Panc1 (cell line): ENCODE data around the gene MAP3K12. TPM values are rescaled to one million over a fixed set of nuclear protein-coding genes. Genes with fewer than 3 reads are reported as not detected.
"Not testable (repeated sequence)": the region's sequence is repeated elsewhere in the genome, so short reads cannot be mapped to it uniquely, and the experiment has no call there.

Experiments
- ATAC-seq: fragments of 200-7000 bp; cut with Tn5 transposase; 2 replicates; pipeline ENCODE4 v1.9.1; 2020; ENCODE audit warnings: mild to moderate bottlenecking, moderate library complexity
- BruUV-seq: library from RNA; stranded (reverse); fragments of 400-500 nt; replicated peaks from 2 replicates; lab custom pipeline; 2021; lab: Mats Ljungman, UMichigan
- CTCF ChIA-PET: fragments of 300-600 bp; sonication (Branson Sonifier 250); formaldehyde crosslinking; loops from one replicate; lab custom pipeline; 2022; ENCODE audit warnings: antibody characterized with exemption; lab: Charles Lee
- POLR2A ChIA-PET: fragments of 300-600 bp; sonication (Branson Sonifier 250); formaldehyde crosslinking; loops from one replicate; lab custom pipeline; 2022; ENCODE audit warnings: antibody characterized with exemption; lab: Charles Lee
- DNase-seq: peaks from one replicate; pipeline ENCODE4 v3.0.0-alpha.2; 2010; ENCODE audit warnings: low read depth, low spot score
- H3K27ac ChIP-seq: 2 replicates; pipeline ENCODE4 v1.5.1; 2011; ENCODE audit warnings: mild to moderate bottlenecking, low read length, inconsistent platforms
- H3K27me3 ChIP-seq: fragments of 200-500 bp; sonication (Bioruptor generic); 2 replicates; pipeline ENCODE4 v1.6.0; 2014; ENCODE audit warnings: low read length, inconsistent platforms; ENCODE audit not compliant: control insufficient read depth, insufficient read depth
- H3K36me3 ChIP-seq: fragments of 200-500 bp; sonication (Bioruptor generic); 2 replicates; pipeline ENCODE4 v1.5.1; 2014; ENCODE audit warnings: inconsistent platforms, mild to moderate bottlenecking, low read length, moderate library complexity; ENCODE audit not compliant: control insufficient read depth, insufficient read depth
- H3K4me1 ChIP-seq: 2 replicates; pipeline ENCODE4 v1.5.1; 2011; ENCODE audit warnings: inconsistent platforms, mild to moderate bottlenecking, low read length, moderate library complexity; ENCODE audit not compliant: control insufficient read depth, insufficient read depth
- H3K4me3 ChIP-seq, 2 experiments: 2 replicates each; pipeline ENCODE4 v1.5.1; 2011 to 2012; ENCODE audit warnings: low read depth in 2 of 2, low read length in 2 of 2, mild to moderate bottlenecking in 2 of 2, inconsistent platforms in 1 of 2, moderate library complexity in 1 of 2
- H3K9me3 ChIP-seq: fragments of 200-500 bp; sonication (Bioruptor generic); 2 replicates; pipeline ENCODE4 v1.5.1; 2014; ENCODE audit warnings: low read depth, mild to moderate bottlenecking, inconsistent platforms, low read length, moderate library complexity; ENCODE audit not compliant: control insufficient read depth, insufficient read depth
- POLR2AphosphoS5 ChIP-seq: IDR thresholded peaks from 2 replicates; pipeline ENCODE4 v1.6.1; 2012; ENCODE audit warnings: mild to moderate bottlenecking, low read depth, low read length, moderate library complexity
- SIN3A ChIP-seq: IDR thresholded peaks from 2 replicates; pipeline ENCODE4 v1.6.1; 2012; ENCODE audit warnings: low read depth, mild to moderate bottlenecking, low read length, moderate library complexity, borderline replicate concordance; ENCODE audit not compliant: insufficient read depth
- TCF7L2 ChIP-seq: IDR thresholded peaks from 2 replicates; pipeline ENCODE4 v1.6.1; 2011; ENCODE audit warnings: mild to moderate bottlenecking, low read depth, low read length, inconsistent platforms
- in situ Hi-C: cut with HindIII; loops from 2 replicates; pipeline ENCODE4 v1.10.0; 2016; ENCODE audit warnings: low sequenced_read_pairs, low pct_unique_long_range_greater_than_20kb
- intact Hi-C: fragments of 100-400 bp; cut with micrococcal nuclease; formaldehyde crosslinking; loops from one replicate; pipeline ENCODE4 v1.10.0; 2022; ENCODE audit not compliant: unreplicated experiment
- total RNA-seq: library from RNA; stranded (reverse); gene quantifications from one replicate; pipeline ENCODE4 v1.2.1, GENCODE V29; 2021; ENCODE audit not compliant: unreplicated experiment
- TF ChIP-seq, protein P1 (sequence below): fragments of 450-650 bp; IDR thresholded peaks from 2 replicates; pipeline ENCODE4 v1.5.1; 2017; ENCODE audit warnings: mild to moderate bottlenecking
- TF ChIP-seq, protein P2 (sequence below), 2 experiments: IDR thresholded peaks; 2 replicates each; pipeline ENCODE4 v1.6.1; 2011 to 2012; ENCODE audit warnings: low read depth in 2 of 2, control low read depth in 1 of 2, low read length in 1 of 2, mild to moderate bottlenecking in 1 of 2, moderate library complexity in 1 of 2; ENCODE audit not compliant: insufficient read depth in 1 of 2

Gene MAP3K12
- total RNA-seq, 1 experiment from 2014 or later, result 32.2 TPM

DNA sequence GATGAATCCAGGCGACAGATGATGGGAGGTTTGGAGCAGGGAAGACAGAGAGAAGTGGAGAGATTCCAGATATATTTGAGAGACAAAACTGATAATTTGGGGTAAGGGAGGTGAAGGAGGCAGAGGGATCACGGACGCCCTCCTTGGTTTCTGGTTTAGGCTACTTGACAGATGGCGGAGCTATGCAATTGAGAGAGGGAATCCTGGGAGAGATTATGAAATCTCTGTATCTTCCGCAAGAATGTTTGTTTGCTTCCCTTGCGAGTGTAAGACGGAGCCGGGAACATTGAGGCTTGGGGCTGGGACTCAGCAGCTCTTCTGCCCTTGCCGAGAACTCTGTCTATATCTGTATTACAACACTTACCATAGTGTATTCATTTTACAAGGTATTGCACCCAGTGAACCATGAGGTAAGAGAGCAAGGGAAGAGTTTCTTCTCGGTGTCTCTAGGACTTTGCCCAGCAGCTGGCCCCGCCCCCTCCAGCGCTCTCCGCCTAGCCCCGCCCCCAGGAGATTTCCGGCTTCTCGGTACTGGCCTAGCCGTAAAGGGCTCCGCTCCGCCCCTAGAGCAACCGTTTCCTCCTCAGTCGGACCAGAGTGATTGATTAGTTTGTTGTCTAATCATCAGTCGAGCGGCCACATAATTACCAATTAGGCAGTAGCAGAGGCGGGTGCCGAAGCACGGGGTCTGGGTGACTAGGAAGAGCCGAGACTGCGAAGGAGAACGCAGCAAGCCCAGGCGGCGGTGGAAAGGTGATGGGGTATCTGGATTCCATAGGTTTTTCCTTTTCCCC, 58.0 kb downstream of the MAP3K12 start, which contains the start of gene PRR13:
TSS of gene PRR13 (plus strand) at position 695 of the 794 bp plus-strand sequence. CDS start 981 bp downstream, outside the sequence.
- Histone ChIP-seq H3K27me3 (no peaks in the 10 kb centered on the region), H3K27ac (peak within 1 kb of the TSS; percentile 100), H3K9me3 (no peaks in the 10 kb centered on the region), H3K4me1 (peaks cover 7% of the 10 kb centered on the region), H3K4me3 (peak within 1 kb of the TSS; percentile 79 to 99), H3K36me3 (peaks cover 6% of the 10 kb centered on the region)
- intact Hi-C loops, result no loop called here
- in situ Hi-C loops, result no loop called here
- ChIA-PET CTCF (interaction anchor here (0.6 to 1.0 kb wide), 2 partner anchors 76 to 89 kb away, joined by 4 to 12 read pairs; no protein-coding TSS in a partner anchor), POLR2A (interaction anchor here (0.6 kb wide), 1 partner anchor 202 kb away, joined by 3 read pairs; no protein-coding TSS in a partner anchor)
- BruUV-seq, result no TSS peak
- DNase-seq (peak; percentile 99), ATAC-seq (peak; percentile 97)
- TF ChIP-seq POLR2AphosphoS5 (peak; percentile 99), TCF7L2 (no peak), SIN3A (0 out of 2 replicates have a peak, but pooled peaks have one; percentile 8)
- TF ChIP-seq, protein P1, sequence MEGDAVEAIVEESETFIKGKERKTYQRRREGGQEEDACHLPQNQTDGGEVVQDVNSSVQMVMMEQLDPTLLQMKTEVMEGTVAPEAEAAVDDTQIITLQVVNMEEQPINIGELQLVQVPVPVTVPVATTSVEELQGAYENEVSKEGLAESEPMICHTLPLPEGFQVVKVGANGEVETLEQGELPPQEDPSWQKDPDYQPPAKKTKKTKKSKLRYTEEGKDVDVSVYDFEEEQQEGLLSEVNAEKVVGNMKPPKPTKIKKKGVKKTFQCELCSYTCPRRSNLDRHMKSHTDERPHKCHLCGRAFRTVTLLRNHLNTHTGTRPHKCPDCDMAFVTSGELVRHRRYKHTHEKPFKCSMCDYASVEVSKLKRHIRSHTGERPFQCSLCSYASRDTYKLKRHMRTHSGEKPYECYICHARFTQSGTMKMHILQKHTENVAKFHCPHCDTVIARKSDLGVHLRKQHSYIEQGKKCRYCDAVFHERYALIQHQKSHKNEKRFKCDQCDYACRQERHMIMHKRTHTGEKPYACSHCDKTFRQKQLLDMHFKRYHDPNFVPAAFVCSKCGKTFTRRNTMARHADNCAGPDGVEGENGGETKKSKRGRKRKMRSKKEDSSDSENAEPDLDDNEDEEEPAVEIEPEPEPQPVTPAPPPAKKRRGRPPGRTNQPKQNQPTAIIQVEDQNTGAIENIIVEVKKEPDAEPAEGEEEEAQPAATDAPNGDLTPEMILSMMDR, result no peak
- TF ChIP-seq, protein P2, sequence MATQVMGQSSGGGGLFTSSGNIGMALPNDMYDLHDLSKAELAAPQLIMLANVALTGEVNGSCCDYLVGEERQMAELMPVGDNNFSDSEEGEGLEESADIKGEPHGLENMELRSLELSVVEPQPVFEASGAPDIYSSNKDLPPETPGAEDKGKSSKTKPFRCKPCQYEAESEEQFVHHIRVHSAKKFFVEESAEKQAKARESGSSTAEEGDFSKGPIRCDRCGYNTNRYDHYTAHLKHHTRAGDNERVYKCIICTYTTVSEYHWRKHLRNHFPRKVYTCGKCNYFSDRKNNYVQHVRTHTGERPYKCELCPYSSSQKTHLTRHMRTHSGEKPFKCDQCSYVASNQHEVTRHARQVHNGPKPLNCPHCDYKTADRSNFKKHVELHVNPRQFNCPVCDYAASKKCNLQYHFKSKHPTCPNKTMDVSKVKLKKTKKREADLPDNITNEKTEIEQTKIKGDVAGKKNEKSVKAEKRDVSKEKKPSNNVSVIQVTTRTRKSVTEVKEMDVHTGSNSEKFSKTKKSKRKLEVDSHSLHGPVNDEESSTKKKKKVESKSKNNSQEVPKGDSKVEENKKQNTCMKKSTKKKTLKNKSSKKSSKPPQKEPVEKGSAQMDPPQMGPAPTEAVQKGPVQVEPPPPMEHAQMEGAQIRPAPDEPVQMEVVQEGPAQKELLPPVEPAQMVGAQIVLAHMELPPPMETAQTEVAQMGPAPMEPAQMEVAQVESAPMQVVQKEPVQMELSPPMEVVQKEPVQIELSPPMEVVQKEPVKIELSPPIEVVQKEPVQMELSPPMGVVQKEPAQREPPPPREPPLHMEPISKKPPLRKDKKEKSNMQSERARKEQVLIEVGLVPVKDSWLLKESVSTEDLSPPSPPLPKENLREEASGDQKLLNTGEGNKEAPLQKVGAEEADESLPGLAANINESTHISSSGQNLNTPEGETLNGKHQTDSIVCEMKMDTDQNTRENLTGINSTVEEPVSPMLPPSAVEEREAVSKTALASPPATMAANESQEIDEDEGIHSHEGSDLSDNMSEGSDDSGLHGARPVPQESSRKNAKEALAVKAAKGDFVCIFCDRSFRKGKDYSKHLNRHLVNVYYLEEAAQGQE (IDR thresholded peaks at IDR 0.05; ENCODE audit: insufficient read depth in 1 of 2, low read depth in 2 of 2, low read length in 1 of 2), result 0 out of 4 replicates have a peak, but pooled peaks of 1 of the 2 experiments have one; percentile 13

DNA sequence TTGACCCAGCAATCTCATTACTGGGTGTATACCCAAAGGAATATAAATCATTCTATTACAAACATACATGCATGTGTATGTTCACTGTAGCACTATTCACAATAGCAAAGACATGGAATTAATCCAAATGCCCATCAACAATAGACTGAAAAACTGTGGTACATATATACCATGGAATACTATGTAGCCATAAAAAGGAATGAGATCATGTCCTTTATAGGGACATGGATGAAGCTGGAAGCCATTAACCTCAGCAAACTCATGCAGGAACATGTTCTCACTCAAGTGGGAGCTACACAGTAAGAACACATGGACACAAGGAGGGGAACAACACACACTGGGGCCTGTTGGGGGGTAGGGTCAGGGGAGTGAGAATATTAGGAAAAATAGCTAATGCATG, 59.7 kb downstream of the MAP3K12 start:
- intact Hi-C loops, H3K4me3 ChIP-seq, H3K4me1 ChIP-seq, in situ Hi-C loops, H3K27me3 ChIP-seq, H3K9me3 ChIP-seq, H3K27ac ChIP-seq, H3K36me3 ChIP-seq, ATAC-seq, BruUV-seq, DNase-seq: not testable (repeated sequence)
- POLR2A ChIA-PET, result interaction anchor here (0.7 kb wide), 1 partner anchor 63 kb away, joined by 3 read pairs; no protein-coding TSS in a partner anchor
- CTCF ChIA-PET, result interaction anchor here (0.6 kb wide), 2 partner anchors 60 to 87 kb away, joined by 3 to 7 read pairs; partner anchors contain the start of gene MAP3K12

DNA sequence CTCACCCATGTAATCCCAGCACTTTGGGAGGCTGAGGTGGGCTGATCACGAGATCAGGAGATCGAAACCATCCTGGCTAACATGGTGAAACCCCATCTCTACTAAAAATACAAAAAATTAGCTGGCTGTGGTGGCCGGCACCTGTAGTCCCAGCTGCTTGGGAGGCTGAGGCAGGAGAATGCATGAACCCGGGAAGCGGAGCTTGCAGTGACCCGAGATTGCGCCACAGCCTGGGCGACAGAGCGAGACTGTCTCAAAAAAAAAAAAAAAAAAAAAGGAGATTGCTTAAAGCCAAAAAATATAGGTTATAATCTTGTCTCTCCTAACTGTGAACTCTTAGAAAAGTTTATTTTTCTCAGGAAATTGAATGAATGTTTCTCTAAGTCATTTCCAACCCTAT, 63.9 kb downstream of the MAP3K12 start:
- H3K36me3 ChIP-seq, H3K4me1 ChIP-seq, intact Hi-C loops, in situ Hi-C loops, ATAC-seq, H3K9me3 ChIP-seq, H3K27me3 ChIP-seq, BruUV-seq, H3K4me3 ChIP-seq, CTCF ChIA-PET, DNase-seq, H3K27ac ChIP-seq: not testable (repeated sequence)
- POLR2A ChIA-PET, result interaction anchor here (0.6 kb wide), 1 partner anchor 15 kb away, joined by 3 read pairs; no protein-coding TSS in a partner anchor
